Measurements from ENCODE around the gene NFE2.

- TF ChIP-seq POLR2A (IDR thresholded peaks at IDR 0.05) (no peak), CTCF (IDR thresholded peaks at IDR 0.05) (no peak)
Measured at GRCh38 chr12:54265364-54265812, 35.4 kb downstream of the NFE2 start.

Data from uterus (tissue), 2 donors.